ENCODE results near the gene CRYL1.

GRCh38 chr13:20401531-20401930 lies 124.1 kb downstream of the CRYL1 start:
- TF ChIP-seq CTCF (IDR thresholded peaks at IDR 0.05) (no peak), EP300 (IDR thresholded peaks at IDR 0.05) (no peak), POLR2A (IDR thresholded peaks at IDR 0.05) (no peak)

All from sigmoid colon (tissue), 4 donors.